Cardiac fibroblast (primary cell): ENCODE data around the gene H2BW1.
"Not testable (repeated sequence)": the region's sequence is repeated elsewhere in the genome, so short reads cannot be mapped to it uniquely, and the experiment has no call there.

Source experiments
- DNase-seq, 2 donors: peaks; one replicate each; pipeline versions ENCODE4 v3.0.0 to v3.0.0-alpha.2; 2010; ENCODE audit warnings: low read depth in 2 of 2
- H3K4me3 ChIP-seq, 2 donors: replicated peaks in 1 of 2; 1 replicate in 1 of 2; 2 replicates in 1 of 2; pipeline ENCODE4 v1.5.1; 2011; ENCODE audit warnings: low read depth in 2 of 2, low read length in 2 of 2, mild to moderate bottlenecking in 2 of 2, moderate library complexity in 1 of 2
- TF ChIP-seq, protein P1 (sequence below): IDR thresholded peaks from one replicate; pipeline ENCODE4 v1.5.1; 2011; ENCODE audit warnings: low read depth, mild to moderate bottlenecking, low read length, inconsistent platforms

Gene H2BW1

DNA sequence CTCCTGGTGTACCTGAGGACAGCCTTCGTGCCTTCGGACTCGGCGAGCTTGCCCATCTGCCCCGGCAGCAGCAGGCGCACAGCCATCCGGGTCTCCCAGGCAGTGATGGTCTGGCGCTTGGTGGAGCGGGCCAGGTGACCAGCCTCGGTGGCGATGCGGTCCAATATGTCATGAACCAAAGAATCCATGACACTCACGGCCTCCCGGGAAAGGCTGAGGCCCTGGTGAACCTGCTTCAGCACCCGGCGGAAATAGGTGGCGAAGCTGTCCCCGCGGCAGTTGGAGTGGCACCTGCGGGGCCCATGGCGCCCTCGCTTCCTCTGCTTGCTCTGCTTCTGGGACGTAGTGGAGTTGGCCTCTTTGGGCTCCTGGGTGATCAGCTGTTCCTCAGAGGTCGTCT is 350 bp downstream of the H2BW1 start:
- no peak for DNase-seq
- TF ChIP-seq, protein P1, sequence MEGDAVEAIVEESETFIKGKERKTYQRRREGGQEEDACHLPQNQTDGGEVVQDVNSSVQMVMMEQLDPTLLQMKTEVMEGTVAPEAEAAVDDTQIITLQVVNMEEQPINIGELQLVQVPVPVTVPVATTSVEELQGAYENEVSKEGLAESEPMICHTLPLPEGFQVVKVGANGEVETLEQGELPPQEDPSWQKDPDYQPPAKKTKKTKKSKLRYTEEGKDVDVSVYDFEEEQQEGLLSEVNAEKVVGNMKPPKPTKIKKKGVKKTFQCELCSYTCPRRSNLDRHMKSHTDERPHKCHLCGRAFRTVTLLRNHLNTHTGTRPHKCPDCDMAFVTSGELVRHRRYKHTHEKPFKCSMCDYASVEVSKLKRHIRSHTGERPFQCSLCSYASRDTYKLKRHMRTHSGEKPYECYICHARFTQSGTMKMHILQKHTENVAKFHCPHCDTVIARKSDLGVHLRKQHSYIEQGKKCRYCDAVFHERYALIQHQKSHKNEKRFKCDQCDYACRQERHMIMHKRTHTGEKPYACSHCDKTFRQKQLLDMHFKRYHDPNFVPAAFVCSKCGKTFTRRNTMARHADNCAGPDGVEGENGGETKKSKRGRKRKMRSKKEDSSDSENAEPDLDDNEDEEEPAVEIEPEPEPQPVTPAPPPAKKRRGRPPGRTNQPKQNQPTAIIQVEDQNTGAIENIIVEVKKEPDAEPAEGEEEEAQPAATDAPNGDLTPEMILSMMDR = no peak
- H3K4me3 ChIP-seq = no peak overlapping the region

DNA sequence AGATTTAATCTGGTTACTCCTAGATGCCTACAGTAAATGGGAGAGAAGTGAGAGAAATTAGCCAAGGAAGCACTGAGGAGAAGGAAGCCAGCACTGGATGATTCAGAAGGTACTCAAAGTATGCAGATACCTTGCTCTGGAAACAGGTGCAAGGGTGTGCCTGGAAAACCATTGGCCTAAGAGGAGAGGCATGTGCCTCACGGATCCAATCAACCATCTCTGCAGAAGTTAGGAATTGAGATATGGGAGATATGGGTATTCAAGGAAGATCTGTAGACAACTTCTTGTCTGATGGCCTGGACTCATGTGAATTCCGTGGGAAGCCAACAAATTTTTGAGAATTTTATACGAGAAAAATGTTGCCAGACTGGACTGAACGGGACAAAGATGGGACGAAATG is 4.7 kb downstream of the H2BW1 start:
- TF ChIP-seq, protein P1 = no peak
- DNase-seq = no peak
- no peak overlapping the region for H3K4me3 ChIP-seq

DNA sequence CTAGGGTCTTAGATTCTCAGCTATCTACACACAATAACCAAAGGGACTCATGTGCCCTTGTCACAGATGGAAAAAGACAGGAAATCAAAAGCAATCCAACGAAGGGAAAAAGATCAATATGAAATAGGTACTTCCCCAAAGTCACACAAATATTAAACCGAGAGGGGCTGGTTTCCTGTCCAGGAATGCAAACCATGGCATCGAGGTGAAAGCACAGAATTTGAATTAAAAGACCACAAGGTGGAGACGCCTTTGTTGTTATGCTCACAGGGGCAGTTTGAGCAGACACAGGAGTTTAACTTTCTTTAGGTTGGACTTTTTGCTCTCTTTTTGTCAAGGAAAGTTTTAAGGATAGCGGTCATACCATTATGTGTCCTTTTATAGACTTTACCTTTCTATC is 14.3 kb downstream of the H2BW1 start:
- TF ChIP-seq, protein P1 = no peak
- DNase-seq = no peak
- H3K4me3 ChIP-seq = no peak overlapping the region

DNA sequence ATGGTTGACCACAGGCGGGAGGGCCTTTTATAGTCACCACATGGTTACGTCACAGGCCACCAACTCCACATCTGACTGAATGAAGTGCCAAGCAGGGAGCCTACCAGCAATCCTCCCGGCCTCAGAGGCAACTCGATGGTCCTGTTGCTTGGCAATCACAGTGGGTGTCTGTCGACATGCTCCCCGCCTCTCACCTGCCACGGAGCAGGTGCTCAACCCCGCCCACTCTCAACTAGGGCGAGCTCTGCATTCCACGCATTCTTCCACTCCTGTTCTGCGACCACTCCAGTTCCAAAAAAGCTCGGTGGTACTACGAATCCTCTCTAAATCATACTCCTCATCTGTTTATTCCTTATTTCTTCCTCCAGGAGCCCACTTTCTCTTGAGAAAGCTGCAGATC is 30.0 kb downstream of the H2BW1 start:
- DNase-seq, H3K4me3 ChIP-seq: not testable (repeated sequence)

DNA sequence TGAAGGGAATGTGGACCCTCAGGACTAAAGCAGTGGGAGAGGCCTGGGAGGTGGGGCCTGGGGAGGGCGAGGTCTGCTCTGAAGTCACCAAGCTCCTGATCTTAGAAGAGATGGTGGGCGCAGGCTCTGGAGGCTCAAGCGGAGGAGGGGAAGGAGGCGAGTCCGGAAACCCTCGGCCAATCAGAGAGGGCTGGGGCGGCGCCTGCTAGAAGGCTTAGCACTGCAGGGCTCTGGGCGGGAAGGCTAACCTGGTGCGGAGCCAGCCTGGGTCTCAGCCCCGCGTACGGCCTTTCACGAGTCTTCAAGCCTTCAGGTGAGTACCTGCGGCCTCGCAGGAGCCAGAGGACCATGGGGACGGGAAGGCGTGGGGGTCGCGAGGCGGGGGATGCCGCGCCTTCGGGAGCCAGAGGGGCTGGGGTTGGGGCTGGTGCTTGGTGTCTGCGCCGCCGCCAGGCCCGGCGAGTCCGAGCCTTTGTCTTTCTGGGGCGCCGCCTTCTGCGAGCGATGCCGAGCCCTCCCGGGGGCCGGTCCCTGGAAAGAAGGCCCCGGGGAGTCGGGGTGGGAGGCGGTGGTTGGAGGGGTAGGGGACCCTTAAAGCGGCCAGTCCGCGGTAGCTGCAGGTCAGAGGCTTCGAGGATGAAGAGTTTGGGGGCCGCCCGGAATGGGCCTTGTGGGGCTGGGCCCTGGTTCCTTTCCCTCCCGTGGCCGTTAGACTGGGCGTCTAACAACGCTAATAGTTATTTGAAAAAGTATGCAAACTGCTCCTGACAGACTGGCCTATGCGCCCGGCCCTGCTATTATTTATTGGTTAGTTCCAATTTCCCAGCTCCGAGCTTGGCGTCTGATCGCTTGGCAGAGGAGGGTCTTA is 50.9 kb downstream of the H2BW1 start, which contains the start of gene TMSB15B:
Gene TMSB15B, plus strand, starts transcription at position 217 of the 868 bp plus-strand sequence.
- not testable (repeated sequence) for DNase-seq

More for the DNA sequence above, 50.9 kb downstream of the H2BW1 start, which contains the start of gene TMSB15B:
- H3K4me3 ChIP-seq = not testable (repeated sequence)
